CD4-positive, alpha-beta memory T cell (primary cell): ENCODE measurements around the gene CHPF2. TPM values are rescaled to one million over a fixed set of nuclear protein-coding genes. Genes with fewer than 3 reads are reported as not detected.

Experiments used
- CTCF ChIA-PET: fragments of 350-600 bp; sonication (Branson Sonifier 250); formaldehyde crosslinking; loops from one replicate; lab custom pipeline; 2021; ENCODE audit warnings: inconsistent platforms; ENCODE audit not compliant: partially characterized antibody; lab: Charles Lee
- POLR2A ChIA-PET: fragments of 350-600 bp; sonication (Branson Sonifier 250); formaldehyde crosslinking; loops from one replicate; lab custom pipeline; 2021; ENCODE audit not compliant: partially characterized antibody; lab: Charles Lee
- DNase-seq, 5 donors: peaks; one replicate each; pipeline versions ENCODE4 v3.0.0 to v3.0.0-alpha.2; 2020 to 2022; ENCODE audit warnings: mixed read lengths in 1 of 5
- H3K27ac ChIP-seq: one replicate; pipeline ENCODE4 v1.7.0; 2013; ENCODE audit warnings: low read depth, low read length
- H3K27me3 ChIP-seq: 2 replicates; pipeline ENCODE4 v1.7.0; 2013; ENCODE audit warnings: mild to moderate bottlenecking, low read length, moderate library complexity; ENCODE audit not compliant: insufficient read depth
- H3K36me3 ChIP-seq: 2 replicates; pipeline ENCODE4 v1.7.0; 2013; ENCODE audit warnings: mild to moderate bottlenecking, low read length, moderate library complexity; ENCODE audit not compliant: insufficient read depth
- H3K4me1 ChIP-seq: 2 replicates; pipeline ENCODE4 v1.7.0; 2013; ENCODE audit warnings: mild to moderate bottlenecking, low read length, moderate library complexity; ENCODE audit not compliant: insufficient read depth
- H3K4me3 ChIP-seq, 2 donors: one replicate each; pipeline ENCODE4 v1.7.0; 2013; ENCODE audit warnings: low read length in 2 of 2, mild to moderate bottlenecking in 1 of 2
- H3K9me3 ChIP-seq, 2 donors: one replicate each; pipeline ENCODE4 v1.7.0; 2013; ENCODE audit warnings: low read length in 2 of 2, control low read depth in 1 of 2; ENCODE audit not compliant: control insufficient read depth in 1 of 2
- H3K27ac Mint-ChIP-seq, 7 donors: one replicate each; pipeline ENCODE4 v1.8.0; 2020 to 2021; ENCODE audit warnings: mixed read lengths in 7 of 7, mild to moderate bottlenecking in 6 of 7, inconsistent platforms in 3 of 7, moderate library complexity in 3 of 7
- H3K27me3 Mint-ChIP-seq, 2 donors: one replicate each; pipeline ENCODE4 v1.8.0; 2020 to 2021; ENCODE audit warnings: mixed read lengths in 2 of 2
- H3K36me3 Mint-ChIP-seq, 2 donors: one replicate each; pipeline ENCODE4 v1.8.0; 2020 to 2021; ENCODE audit warnings: mixed read lengths in 2 of 2, inconsistent platforms in 1 of 2, mild to moderate bottlenecking in 1 of 2
- H3K4me1 Mint-ChIP-seq, 4 donors: one replicate each; pipeline ENCODE4 v1.8.0; 2020 to 2021; ENCODE audit warnings: mixed read lengths in 4 of 4, mild to moderate bottlenecking in 1 of 4
- H3K4me3 Mint-ChIP-seq, 8 donors: one replicate each; pipeline ENCODE4 v1.8.0; 2020 to 2021; ENCODE audit warnings: mixed read lengths in 8 of 8, mild to moderate bottlenecking in 7 of 8, moderate library complexity in 6 of 8, inconsistent platforms in 3 of 8
- H3K9me3 Mint-ChIP-seq, 8 donors: one replicate each; pipeline ENCODE4 v1.8.0; 2020 to 2021; ENCODE audit warnings: mixed read lengths in 8 of 8, mild to moderate bottlenecking in 5 of 8, inconsistent platforms in 3 of 8, moderate library complexity in 1 of 8
- intact Hi-C: fragments of 100-400 bp; cut with micrococcal nuclease; formaldehyde crosslinking; loops from one replicate; pipeline ENCODE4 v1.15.1; 2023
- polyA plus RNA-seq, 2 donors: library from polyadenylated mRNA; unstranded; fragments of 300-500 nt; fragmentation: Illumina TruSeq; gene quantifications; one replicate each; pipeline ENCODE4 v1.2.3, GENCODE V29; 2021
- total RNA-seq, 2 experiments: library from RNA; stranded (reverse); gene quantifications; one replicate each; pipeline ENCODE4 v1.2.3, GENCODE V29; 2021

Gene CHPF2
- total and polyA plus RNA-seq, 4 experiments from 2014 or later: 25.3 to 52.3 (median 40.4) TPM

DNA sequence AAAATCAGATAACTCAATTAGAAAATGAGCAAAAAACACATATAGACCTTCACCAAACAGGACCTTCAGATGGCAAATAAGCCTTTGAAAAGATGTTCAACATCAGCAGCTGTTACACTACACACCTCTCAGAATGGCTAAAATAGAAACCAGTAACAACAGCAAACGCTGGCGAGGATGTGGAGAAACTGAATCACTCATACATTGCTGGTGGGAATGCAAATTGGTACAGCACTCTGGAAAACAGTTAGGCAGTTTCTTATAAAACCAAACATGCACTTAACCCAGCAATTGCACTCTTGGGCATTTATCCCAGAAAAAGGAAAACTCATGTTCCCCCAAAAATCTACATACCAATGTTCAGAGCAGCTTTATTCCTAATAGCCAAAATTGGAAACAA is 53.9 kb downstream of the CHPF2 start:
- Histone ChIP-seq H3K36me3 (no peaks in the 10 kb centered on the region), H3K4me1 (no peaks in the 10 kb centered on the region), H3K27ac (no peak overlapping the region), H3K9me3 (no peaks in the 10 kb centered on the region), H3K4me3 (no peak overlapping the region), H3K27me3 (no peaks in the 10 kb centered on the region)
- H3K9me3 Mint-ChIP-seq: no peaks in the 10 kb centered on the region
- no peaks in the 10 kb centered on the region for H3K4me1 Mint-ChIP-seq
- intact Hi-C loops: no loop called here
- POLR2A ChIA-PET: no interaction called here
- H3K27ac Mint-ChIP-seq: no peak overlapping the region
- no peaks in the 10 kb centered on the region for H3K36me3 Mint-ChIP-seq
- CTCF ChIA-PET: interaction anchor here (1.3 kb wide), 1 partner anchor 42 kb away, joined by 3 read pairs; no protein-coding TSS in a partner anchor
- H3K27me3 Mint-ChIP-seq: peaks cover 3 to 4% of the 10 kb centered on the region in 2 donors
- DNase-seq: no peak
- no peak overlapping the region for H3K4me3 Mint-ChIP-seq

Other genes starting within 250 kb of the CHPF2 start
- gene NOS3, start 241.5 kb upstream of the CHPF2 start, total RNA-seq: 1 to 10 TPM; 4.0 to 4.6 TPM
- 10 to 100 TPM in 1 of 2 donors, 1 to 10 TPM in 1; 6.6 to 14.9 TPM for gene NOS3, start 241.5 kb upstream of the CHPF2 start, polyA plus RNA-seq
- gene ATG9B, start 208.0 kb upstream of the CHPF2 start, total RNA-seq: 10 to 100 TPM; 29.3 to 29.9 TPM
- 10 to 100 TPM; 16.9 to 36.6 TPM for gene ATG9B, start 208.0 kb upstream of the CHPF2 start, polyA plus RNA-seq
- gene ABCB8, start 204.0 kb upstream of the CHPF2 start, total RNA-seq: 10 to 100 TPM; 71.2 to 75.8 TPM
- gene ABCB8, start 204.0 kb upstream of the CHPF2 start, polyA plus RNA-seq: 10 to 100 TPM; 17.8 to 22.8 TPM
- gene ASIC3, start 184.0 kb upstream of the CHPF2 start, total RNA-seq: 10 to 100 TPM; 10.6 to 11.6 TPM
- gene ASIC3, start 184.0 kb upstream of the CHPF2 start, polyA plus RNA-seq: not detected
- 1 to 10 TPM; 6.3 to 7.5 TPM for gene CDK5, start 174.6 kb upstream of the CHPF2 start, total RNA-seq
- gene CDK5, start 174.6 kb upstream of the CHPF2 start, polyA plus RNA-seq: 10 to 100 TPM; 10.8 to 15.2 TPM
- 10 to 100 TPM; 82.7 to 84.7 TPM for gene SLC4A2, start 172.9 kb upstream of the CHPF2 start, total RNA-seq
- gene SLC4A2, start 172.9 kb upstream of the CHPF2 start, polyA plus RNA-seq: 10 to 100 TPM; 12.8 to 24.3 TPM
- 100 to 1,000 TPM; 123 to 126 TPM for gene FASTK, start 151.7 kb upstream of the CHPF2 start, total RNA-seq
- 10 to 100 TPM; 51.2 to 62.2 TPM for gene FASTK, start 151.7 kb upstream of the CHPF2 start, polyA plus RNA-seq
- gene TMUB1, start 149.0 kb upstream of the CHPF2 start, total RNA-seq: 10 to 100 TPM; 42.6 to 48.7 TPM
- gene TMUB1, start 149.0 kb upstream of the CHPF2 start, polyA plus RNA-seq: 10 to 100 TPM; 48.9 to 66.7 TPM
- gene AGAP3, start 146.0 kb upstream of the CHPF2 start, total RNA-seq: 10 to 100 TPM; 52.9 to 65.8 TPM
- 1 to 10 TPM; 3.0 to 9.5 TPM for gene AGAP3, start 146.0 kb upstream of the CHPF2 start, polyA plus RNA-seq
- not detected for gene GBX1, start 64.8 kb upstream of the CHPF2 start, total RNA-seq
- not detected for gene GBX1, start 64.8 kb upstream of the CHPF2 start, polyA plus RNA-seq
- gene ASB10, start 45.2 kb upstream of the CHPF2 start, total RNA-seq: not detected
- not detected for gene ASB10, start 45.2 kb upstream of the CHPF2 start, polyA plus RNA-seq
- gene H2BK1, start 22.0 kb upstream of the CHPF2 start, total RNA-seq: 1 to 10 TPM; 4.9 to 6.9 TPM
- gene H2BK1, start 22.0 kb upstream of the CHPF2 start, polyA plus RNA-seq: not detected
- gene ABCF2, start 5.3 kb upstream of the CHPF2 start, total RNA-seq: 10 to 100 TPM; 31.4 to 35.7 TPM
- gene ABCF2, start 5.3 kb upstream of the CHPF2 start, polyA plus RNA-seq: 10 to 100 TPM; 33.0 to 37.3 TPM
- gene SMARCD3, start 16.2 kb downstream of the CHPF2 start, total RNA-seq: 1 to 10 TPM; 4.0 to 5.2 TPM
- gene SMARCD3, start 16.2 kb downstream of the CHPF2 start, polyA plus RNA-seq: 1 to 10 TPM; 4.6 TPM
- 100 to 1,000 TPM; 116 to 119 TPM for gene NUB1, start 109.3 kb downstream of the CHPF2 start, total RNA-seq
- gene NUB1, start 109.3 kb downstream of the CHPF2 start, polyA plus RNA-seq: 10 to 100 TPM; 50.1 to 77.0 TPM
- 1 to 10 TPM; 7.0 to 8.0 TPM for gene WDR86, start 177.6 kb downstream of the CHPF2 start, total RNA-seq
- gene WDR86, start 177.6 kb downstream of the CHPF2 start, polyA plus RNA-seq: 10 to 100 TPM; 10.0 to 14.4 TPM
- not detected for gene CRYGN, start 207.7 kb downstream of the CHPF2 start, total RNA-seq
- gene CRYGN, start 207.7 kb downstream of the CHPF2 start, polyA plus RNA-seq: 1 to 10 TPM in 1 of 2 donors, not detected in 1; 1.9 TPM